Mammary epithelial cell (primary cell): ENCODE results near the gene UNCX.

ENCODE experiments used
- CTCF ChIP-seq, 2 donors: IDR thresholded peaks in 1 of 2; conservative IDR thresholded peaks in 1 of 2; 2 replicates each; pipeline ENCODE4 v1.5.1; 2011 to 2012; ENCODE audit warnings: inconsistent platforms in 2 of 2, low read length in 2 of 2, mild to moderate bottlenecking in 2 of 2, control low read depth in 1 of 2, low read depth in 1 of 2; ENCODE audit not compliant: insufficient read depth in 1 of 2; ENCODE audit errors: extremely low read depth in 1 of 2
- EZH2 ChIP-seq: IDR thresholded peaks from 2 replicates; pipeline ENCODE4 v1.6.1; 2012; ENCODE audit warnings: low read length, inconsistent platforms, borderline replicate concordance

DNA sequence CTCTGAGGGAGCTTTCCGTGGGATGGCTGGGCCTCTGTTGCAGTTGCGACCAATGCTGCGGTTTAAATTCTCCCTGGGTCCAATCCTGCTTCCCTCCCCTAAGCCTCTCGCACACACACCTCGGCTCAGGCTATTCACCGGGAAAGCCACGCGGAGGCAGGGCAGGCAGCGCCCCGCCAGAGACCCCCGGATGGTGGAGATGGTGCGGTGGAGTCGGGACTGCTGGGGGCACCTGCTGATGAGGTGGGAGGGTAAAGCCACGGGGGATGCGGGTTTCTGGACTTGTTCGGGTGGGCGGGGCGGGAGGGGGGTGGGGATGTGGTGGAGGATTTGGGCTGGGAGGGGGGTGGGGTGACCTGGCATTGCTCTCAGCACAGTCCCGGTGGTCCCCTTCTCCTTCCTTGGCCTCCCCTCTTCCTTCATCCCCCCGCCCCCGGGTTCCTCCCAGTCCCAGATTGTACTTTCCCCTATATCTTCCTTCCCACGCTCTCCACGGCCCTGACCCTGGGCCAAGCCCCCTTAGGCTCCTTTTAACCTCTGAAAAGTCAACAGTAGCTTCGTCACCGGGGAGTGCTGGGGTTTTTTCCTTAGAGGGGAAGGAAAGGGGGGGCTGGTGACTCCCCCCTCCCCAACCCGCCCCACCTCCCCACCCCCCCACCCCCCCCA lies 16.4 kb downstream of the UNCX start:
- TF ChIP-seq CTCF (conservative IDR thresholded peaks at IDR 0.05 in 1 of 2, IDR thresholded peaks at IDR 0.05 in 1 of 2; ENCODE audit: extremely low read depth in 1 of 2, insufficient read depth in 1 of 2, low read depth in 1 of 2, low read length in 2 of 2): no peak
- no peak for TF ChIP-seq EZH2
